HCT116 (cell line): ENCODE results near the gene CAPS. TPM values are rescaled to one million over a fixed set of nuclear protein-coding genes. Genes with fewer than 3 reads are reported as not detected.

Experiments
- ATAC-seq: fragments of 200-7000 bp; cut with Tn5 transposase; 2 replicates; pipeline ENCODE4 v1.9.1; 2020; ENCODE audit warnings: mild to moderate bottlenecking, moderate library complexity
- BruUV-seq: library from RNA; stranded (reverse); fragments of 400-500 nt; replicated peaks from 2 replicates; lab custom pipeline; 2021; lab: Mats Ljungman, UMichigan
- CTCF ChIA-PET: fragments of 300-600 bp; sonication (Branson Sonifier 250); formaldehyde crosslinking; loops from one replicate; lab custom pipeline; 2021; ENCODE audit warnings: antibody characterized with exemption; lab: Charles Lee
- POLR2A ChIA-PET: fragments of 300-600, 350-600 bp; sonication (Branson Sonifier 250); formaldehyde crosslinking; loops from one replicate; lab custom pipeline; 2021; ENCODE audit warnings: antibody characterized with exemption; lab: Charles Lee
- RAD21 ChIA-PET, 2 experiments: fragments of 300-600 bp; sonication (Branson Sonifier 250); formaldehyde crosslinking; loops; one replicate each; lab custom pipeline; 2023; ENCODE audit warnings: low total read pairs in 2 of 2; ENCODE audit not compliant: uncharacterized antibody in 2 of 2, unreplicated experiment in 2 of 2, low non-redundant PET in 1 of 2; lab: Charles Lee
- DNase-seq: peaks from one replicate; pipeline ENCODE4 v3.0.0-alpha.2; 2010; ENCODE audit warnings: low read depth, low spot score
- H2AFZ ChIP-seq: fragments of 200-600 bp; shearing (Covaris generic), sonication (generic); 2 replicates; pipeline ENCODE4 v1.6.1; 2017; ENCODE audit warnings: low read depth, mixed run types, mixed read lengths, antibody characterized with exemption, low read length; ENCODE audit not compliant: poor library complexity, severe bottlenecking
- H3K27ac ChIP-seq: 2 replicates; pipeline ENCODE4 v1.5.1; 2012; ENCODE audit warnings: low read depth, low read length
- H3K27me3 ChIP-seq: fragments of 200-600 bp; sonication (generic); 2 replicates; pipeline ENCODE4 v1.6.1; 2016; ENCODE audit warnings: mixed run types, low read length, mixed read lengths; ENCODE audit not compliant: insufficient read depth
- H3K36me3 ChIP-seq, 2 experiments: fragments of 200-500 bp in 1 of 2; fragments of 200-600 bp in 1 of 2; sonication (Bioruptor generic) in 1 of 2; sonication (generic) in 1 of 2; 2 replicates each; pipeline versions ENCODE4 v1.5.1 to v1.6.1; 2014 to 2016; ENCODE audit warnings: low read length in 2 of 2, inconsistent platforms in 1 of 2, mixed read lengths in 1 of 2, mixed run types in 1 of 2; ENCODE audit not compliant: insufficient read depth in 2 of 2, control insufficient read depth in 1 of 2
- H3K4me1 ChIP-seq, 2 experiments: fragments of 200-600 bp in 1 of 2; sonication (generic) in 1 of 2; 2 replicates each; pipeline versions ENCODE4 v1.5.1 to v1.6.1; 2012 to 2017; ENCODE audit warnings: low read length in 2 of 2, inconsistent platforms in 1 of 2, mild to moderate bottlenecking in 1 of 2, mixed read lengths in 1 of 2, mixed run types in 1 of 2, moderate library complexity in 1 of 2; ENCODE audit not compliant: insufficient read depth in 2 of 2, control insufficient read depth in 1 of 2
- H3K4me2 ChIP-seq: fragments of 200-600 bp; sonication (generic); 2 replicates; pipeline ENCODE4 v1.6.1; 2017; ENCODE audit warnings: mixed run types, low read length, mixed read lengths
- H3K4me3 ChIP-seq, 2 experiments: fragments of 200-600 bp in 1 of 2; sonication (generic) in 1 of 2; replicated peaks in 1 of 2; 2 replicates each; pipeline ENCODE4 v1.5.1; 2011 to 2016; ENCODE audit warnings: low read length in 2 of 2, control low read depth in 1 of 2, low read depth in 1 of 2, mild to moderate bottlenecking in 1 of 2, mixed read lengths in 1 of 2, mixed run types in 1 of 2
- H3K79me2 ChIP-seq: fragments of 200-600 bp; sonication (generic); 2 replicates; pipeline ENCODE4 v1.6.1; 2017; ENCODE audit warnings: mild to moderate bottlenecking, mixed run types, low read length, moderate library complexity, mixed read lengths; ENCODE audit not compliant: insufficient read depth
- H3K9ac ChIP-seq: fragments of 200-600 bp; sonication (generic); 2 replicates; pipeline ENCODE4 v1.6.1; 2016; ENCODE audit warnings: low read length, mixed read lengths
- H3K9me2 ChIP-seq: fragments of 200-600 bp; sonication (generic), shearing (Covaris generic); 2 replicates; pipeline ENCODE4 v1.6.1; 2017; ENCODE audit warnings: mixed run types, mild to moderate bottlenecking, moderate library complexity; ENCODE audit not compliant: insufficient read depth
- H3K9me3 ChIP-seq, 2 experiments: fragments of 200-500 bp in 1 of 2; fragments of 200-600 bp in 1 of 2; sonication (Bioruptor generic) in 1 of 2; sonication (generic) in 1 of 2; 2 replicates each; pipeline ENCODE4 v1.6.1; 2014 to 2017; ENCODE audit warnings: low read length in 2 of 2, mixed read lengths in 2 of 2, inconsistent platforms in 1 of 2, low read depth in 1 of 2, mild to moderate bottlenecking in 1 of 2, mixed run types in 1 of 2, moderate library complexity in 1 of 2; ENCODE audit not compliant: control insufficient read depth in 1 of 2, insufficient read depth in 1 of 2
- H4K20me1 ChIP-seq: fragments of 200-600 bp; sonication (generic), shearing (Covaris generic); 2 replicates; pipeline ENCODE4 v1.6.1; 2017; ENCODE audit warnings: mixed run types, mild to moderate bottlenecking, moderate library complexity; ENCODE audit not compliant: insufficient read depth
- EZH2phosphoT487 ChIP-seq: fragments of 200-600 bp; IDR thresholded peaks from 2 replicates; pipeline ENCODE4 v1.6.1; 2018; ENCODE audit warnings: antibody characterized with exemption, borderline replicate concordance
- POLR2AphosphoS5 ChIP-seq: IDR thresholded peaks from 2 replicates; pipeline ENCODE4 v1.6.1; 2011; ENCODE audit warnings: mild to moderate bottlenecking, low read depth, low read length, moderate library complexity
- RAD21 ChIP-seq: IDR thresholded peaks from 2 replicates; pipeline ENCODE4 v1.6.1; 2012; ENCODE audit warnings: low read depth, mild to moderate bottlenecking
- SIN3A ChIP-seq: IDR thresholded peaks from 2 replicates; pipeline ENCODE4 v1.6.1; 2012; ENCODE audit warnings: low read depth
- SRF ChIP-seq: IDR thresholded peaks from 2 replicates; pipeline ENCODE4 v1.6.1; 2012; ENCODE audit warnings: low read depth
- intact Hi-C: fragments of 100-400 bp; cut with micrococcal nuclease; formaldehyde crosslinking; loops from 2 replicates; pipeline ENCODE4 v1.10.0; 2022
- total RNA-seq: library from RNA; stranded (reverse); gene quantifications from one replicate; pipeline ENCODE4 v1.2.1, GENCODE V29; 2021; ENCODE audit not compliant: unreplicated experiment
- TF ChIP-seq, protein P1 (sequence below), 3 experiments: fragments of 200-600 bp in 1 of 3; sonication (generic) in 1 of 3; IDR thresholded peaks in 2 of 3; conservative IDR thresholded peaks in 1 of 3; 2 replicates each; pipeline ENCODE4 v1.5.1; 2012 to 2017; ENCODE audit warnings: low read depth in 2 of 3, low read length in 2 of 3, antibody characterized with exemption in 1 of 3, borderline replicate concordance in 1 of 3, control low read depth in 1 of 3, mild to moderate bottlenecking in 1 of 3, mixed read lengths in 1 of 3, mixed run types in 1 of 3, moderate library complexity in 1 of 3; ENCODE audit not compliant: insufficient read depth in 1 of 3
- TF ChIP-seq, protein P2 (sequence below): IDR thresholded peaks from 2 replicates; pipeline ENCODE4 v1.6.1; 2011; ENCODE audit warnings: mild to moderate bottlenecking, low read length, moderate library complexity; ENCODE audit not compliant: insufficient replicate concordance; ENCODE audit errors: extremely low read depth

CAPS gene
- total RNA-seq, 1 experiment from 2014 or later, result 2.5 TPM

DNA sequence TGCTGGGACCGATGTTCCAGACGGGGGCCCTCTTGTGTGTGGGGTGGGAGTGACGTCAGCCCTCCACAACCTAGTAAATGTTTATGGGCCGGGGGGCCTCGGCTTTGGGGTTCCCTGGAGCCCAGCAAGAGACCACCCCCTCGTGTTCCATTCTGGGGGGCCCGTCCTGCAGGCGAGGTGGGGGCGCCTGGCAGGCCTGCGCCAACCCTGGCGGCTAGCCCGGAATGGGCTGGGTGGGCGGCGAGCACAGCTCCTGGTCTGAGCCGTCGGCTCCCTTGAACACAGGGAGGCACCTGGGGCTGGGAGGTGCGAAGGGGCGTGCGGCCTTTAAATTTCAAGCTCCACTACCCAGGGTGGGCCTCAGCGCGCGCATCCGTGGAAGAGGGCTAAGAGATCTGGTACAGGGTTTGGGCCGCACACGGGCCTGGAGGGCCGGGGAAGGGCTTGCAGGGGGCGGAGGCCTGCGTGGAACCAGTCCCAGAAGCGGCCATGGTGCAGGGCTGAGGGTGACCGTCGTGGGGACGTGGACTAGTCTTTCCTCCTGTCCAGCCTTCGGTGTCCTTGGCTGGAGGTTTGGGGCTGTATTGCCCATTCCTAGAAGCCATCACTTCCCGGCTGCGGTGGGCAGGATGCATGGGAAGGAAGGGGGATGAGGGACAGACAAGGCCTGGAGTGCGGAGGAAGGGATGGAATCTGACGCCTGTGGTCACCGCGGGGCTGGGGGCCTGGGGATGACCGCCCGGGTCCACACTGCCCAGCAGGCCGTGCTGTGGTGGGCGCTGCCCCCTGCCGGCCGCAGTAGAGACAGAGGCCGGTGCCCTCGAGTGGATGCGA lies 21.9 kb upstream of the CAPS start:
- DNase-seq, result no peak
- no peaks in the 10 kb centered on the region for H4K20me1 ChIP-seq
- ChIA-PET CTCF (interaction anchor here (1.6 to 3.7 kb wide), 2 partner anchors 86 to 88 kb away, joined by 3 to 48 read pairs; partner anchors contain the start of gene NRTN), RAD21 (no interaction called here), POLR2A (interaction anchor here (1.2 to 1.4 kb wide), 2 partner anchors 64 kb away, joined by 3 read pairs; no protein-coding TSS in a partner anchor)
- H3K9me2 ChIP-seq, result no peaks in the 10 kb centered on the region
- peak; percentile 80 for ATAC-seq
- peaks cover 0 to 3% of the 10 kb centered on the region in 2 experiments; a peak in 1 of 4 replicates for H3K4me1 ChIP-seq
- H2AFZ ChIP-seq, result no peak overlapping the region
- no peak overlapping the region for H3K4me2 ChIP-seq
- TF ChIP-seq POLR2AphosphoS5, result peak; percentile 71
- TF ChIP-seq, protein P1, sequence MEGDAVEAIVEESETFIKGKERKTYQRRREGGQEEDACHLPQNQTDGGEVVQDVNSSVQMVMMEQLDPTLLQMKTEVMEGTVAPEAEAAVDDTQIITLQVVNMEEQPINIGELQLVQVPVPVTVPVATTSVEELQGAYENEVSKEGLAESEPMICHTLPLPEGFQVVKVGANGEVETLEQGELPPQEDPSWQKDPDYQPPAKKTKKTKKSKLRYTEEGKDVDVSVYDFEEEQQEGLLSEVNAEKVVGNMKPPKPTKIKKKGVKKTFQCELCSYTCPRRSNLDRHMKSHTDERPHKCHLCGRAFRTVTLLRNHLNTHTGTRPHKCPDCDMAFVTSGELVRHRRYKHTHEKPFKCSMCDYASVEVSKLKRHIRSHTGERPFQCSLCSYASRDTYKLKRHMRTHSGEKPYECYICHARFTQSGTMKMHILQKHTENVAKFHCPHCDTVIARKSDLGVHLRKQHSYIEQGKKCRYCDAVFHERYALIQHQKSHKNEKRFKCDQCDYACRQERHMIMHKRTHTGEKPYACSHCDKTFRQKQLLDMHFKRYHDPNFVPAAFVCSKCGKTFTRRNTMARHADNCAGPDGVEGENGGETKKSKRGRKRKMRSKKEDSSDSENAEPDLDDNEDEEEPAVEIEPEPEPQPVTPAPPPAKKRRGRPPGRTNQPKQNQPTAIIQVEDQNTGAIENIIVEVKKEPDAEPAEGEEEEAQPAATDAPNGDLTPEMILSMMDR (IDR thresholded peaks at IDR 0.05 in 2 of 3, conservative IDR thresholded peaks at IDR 0.05 in 1 of 3; ENCODE audit: borderline replicate concordance in 1 of 3, insufficient read depth in 1 of 3, low read depth in 2 of 3, low read length in 2 of 3), result peak; percentile 77 to 84 (median 83)
- TF ChIP-seq EZH2phosphoT487, result no peak
- TF ChIP-seq, protein P2, sequence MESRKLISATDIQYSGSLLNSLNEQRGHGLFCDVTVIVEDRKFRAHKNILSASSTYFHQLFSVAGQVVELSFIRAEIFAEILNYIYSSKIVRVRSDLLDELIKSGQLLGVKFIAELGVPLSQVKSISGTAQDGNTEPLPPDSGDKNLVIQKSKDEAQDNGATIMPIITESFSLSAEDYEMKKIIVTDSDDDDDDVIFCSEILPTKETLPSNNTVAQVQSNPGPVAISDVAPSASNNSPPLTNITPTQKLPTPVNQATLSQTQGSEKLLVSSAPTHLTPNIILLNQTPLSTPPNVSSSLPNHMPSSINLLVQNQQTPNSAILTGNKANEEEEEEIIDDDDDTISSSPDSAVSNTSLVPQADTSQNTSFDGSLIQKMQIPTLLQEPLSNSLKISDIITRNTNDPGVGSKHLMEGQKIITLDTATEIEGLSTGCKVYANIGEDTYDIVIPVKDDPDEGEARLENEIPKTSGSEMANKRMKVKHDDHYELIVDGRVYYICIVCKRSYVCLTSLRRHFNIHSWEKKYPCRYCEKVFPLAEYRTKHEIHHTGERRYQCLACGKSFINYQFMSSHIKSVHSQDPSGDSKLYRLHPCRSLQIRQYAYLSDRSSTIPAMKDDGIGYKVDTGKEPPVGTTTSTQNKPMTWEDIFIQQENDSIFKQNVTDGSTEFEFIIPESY, result no peak
- 0 out of 2 replicates have a peak, but pooled peaks have one; percentile 19 for TF ChIP-seq SIN3A
- peak; percentile 86 for TF ChIP-seq RAD21
- TF ChIP-seq SRF, result no peak
- H3K4me3 ChIP-seq, result no peak overlapping the region
- H3K36me3 ChIP-seq, result 0 out of 4 replicates have a peak, but pooled peaks cover 0 to 7% of the 10 kb centered on the region in 2 experiments
- H3K9me3 ChIP-seq, result no peaks in the 10 kb centered on the region
- no TSS peak for BruUV-seq
- H3K9ac ChIP-seq, result no peak overlapping the region
- H3K27me3 ChIP-seq, result no peaks in the 10 kb centered on the region
- no peak overlapping the region for H3K27ac ChIP-seq
- H3K79me2 ChIP-seq, result peaks cover 3% of the 10 kb centered on the region; the same call in 1 of the 2 replicates
- intact Hi-C loops, result loop anchor here (1.0 to 2.0 kb wide), 2 partner anchors 63 to 88 kb away; no protein-coding TSS in a partner anchor
